HG03159 (cell line): ENCODE measurements around the gene OLIG3.

ENCODE experiments used
- ATAC-seq: cut with Tn5 transposase; IDR thresholded peaks from one replicate; pipeline ENCODE4 v1.9.1; 2021; ENCODE audit warnings: mild to moderate bottlenecking, moderate library complexity; ENCODE audit not compliant: unreplicated experiment

The OLIG3 gene

DNA sequence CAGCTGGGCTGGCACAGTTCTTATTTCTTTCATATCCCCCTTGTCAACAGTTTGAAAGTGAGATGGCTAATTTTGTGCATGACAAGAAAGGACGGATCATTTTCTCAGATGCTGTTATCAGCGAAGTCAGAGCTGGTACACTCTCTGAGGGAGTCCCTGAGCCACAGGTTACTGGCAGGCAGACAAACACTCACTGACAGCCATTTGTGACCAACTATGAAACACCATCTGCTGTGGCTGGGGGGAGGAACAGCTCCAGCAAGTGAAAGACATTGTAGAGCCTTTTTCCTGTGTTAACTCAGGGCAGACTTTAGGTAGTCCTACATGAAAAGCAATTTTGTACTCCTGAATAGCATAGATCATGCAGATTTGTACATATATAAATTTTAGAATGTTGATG, 22.2 kb downstream of the OLIG3 start:
- ATAC-seq: no peak

DNA sequence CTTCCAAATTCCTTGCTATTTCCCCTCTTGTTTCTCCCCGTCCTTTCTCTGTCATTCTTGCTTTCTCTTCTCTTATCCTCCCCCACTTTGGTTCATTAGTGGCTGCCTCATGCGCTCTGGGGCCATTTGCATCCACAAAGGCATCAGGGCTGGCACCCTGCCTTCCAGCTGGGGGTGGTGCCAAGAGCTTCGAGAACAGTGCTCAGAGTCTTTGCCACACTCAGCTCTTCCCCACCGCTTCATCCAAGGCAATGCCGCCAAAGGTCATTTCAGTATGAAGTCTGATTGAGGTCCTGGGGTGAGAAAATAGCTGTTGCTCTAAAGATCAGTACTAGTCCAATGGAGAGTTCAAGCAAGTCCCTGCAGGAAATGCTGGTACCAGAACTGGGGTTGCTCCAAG, 22.7 kb downstream of the OLIG3 start:
- no peak for ATAC-seq

DNA sequence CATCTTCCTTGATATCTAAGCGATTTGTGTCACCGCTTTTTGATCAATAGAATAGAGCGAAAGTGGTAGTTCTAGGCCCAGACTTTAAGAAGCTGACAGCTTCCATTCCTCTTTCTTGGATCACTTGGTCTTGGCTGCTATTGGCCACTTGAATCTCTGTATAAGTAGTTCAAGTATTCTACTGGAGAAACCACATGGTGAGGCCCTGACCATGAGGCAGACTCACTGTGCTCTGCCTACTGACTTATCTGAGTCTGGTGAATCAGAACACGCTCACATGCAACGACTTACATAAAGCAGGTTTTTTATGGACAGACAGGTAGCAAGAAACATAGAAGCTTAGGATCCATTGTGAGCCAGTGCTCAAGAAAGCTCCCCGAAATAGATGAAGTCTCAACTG, 27.0 kb downstream of the OLIG3 start:
- no peak for ATAC-seq

DNA sequence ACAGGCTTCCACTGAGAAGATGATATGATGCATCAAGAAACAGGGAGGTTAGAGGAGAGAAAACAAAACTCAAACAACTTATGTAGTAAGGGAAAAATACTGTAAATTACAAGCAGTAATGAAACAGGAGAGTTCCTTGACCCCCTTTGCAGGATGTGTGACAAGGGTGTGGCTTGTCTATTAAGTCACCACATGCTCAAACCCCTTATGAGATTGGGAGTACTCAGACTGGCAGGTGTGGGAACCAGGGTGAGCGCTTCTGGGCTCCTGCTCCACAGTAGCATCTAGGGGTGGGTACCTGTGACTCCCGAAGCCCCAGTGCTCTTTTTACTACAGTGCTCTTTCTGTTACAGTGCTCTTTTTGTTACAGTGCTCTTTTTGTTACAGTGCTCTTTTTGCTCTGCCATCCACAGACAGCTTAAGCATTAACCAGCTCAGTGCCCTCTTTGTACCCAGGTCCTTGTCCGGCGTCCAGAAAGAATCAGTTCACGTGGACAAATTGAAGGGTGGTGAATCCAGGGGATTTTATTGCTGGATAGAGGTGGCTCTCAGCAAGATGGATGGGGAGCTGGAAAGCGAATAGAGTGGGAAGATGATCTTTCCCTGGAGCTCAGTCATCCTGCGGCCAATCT, 28.7 kb downstream of the OLIG3 start:
- ATAC-seq: no peak

DNA sequence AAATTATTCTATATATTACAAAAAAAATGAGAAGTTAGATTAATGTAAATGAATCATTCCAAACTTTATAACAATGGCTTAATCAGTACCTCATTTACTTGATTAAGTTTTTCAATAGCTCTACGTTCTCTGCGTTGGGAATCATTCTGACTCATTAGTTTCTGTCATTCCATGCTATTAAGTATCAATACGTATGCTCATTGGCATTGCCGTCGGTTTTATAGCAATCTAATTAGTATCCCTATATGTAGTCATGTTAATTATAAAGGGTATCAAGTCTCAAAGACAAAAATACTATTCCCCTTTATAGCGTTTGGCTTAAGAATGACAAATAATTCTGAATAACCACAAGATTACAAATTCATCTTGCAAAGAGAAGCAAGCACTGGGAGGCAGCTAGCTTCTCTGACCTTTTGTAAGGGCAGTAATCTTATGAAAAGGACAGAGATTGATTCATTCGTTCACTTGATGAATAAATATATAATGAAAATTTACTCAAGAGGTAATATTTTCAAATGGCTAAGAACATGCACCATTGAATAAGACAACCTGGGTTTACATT, 41.8 kb downstream of the OLIG3 start:
- no peak for ATAC-seq

DNA sequence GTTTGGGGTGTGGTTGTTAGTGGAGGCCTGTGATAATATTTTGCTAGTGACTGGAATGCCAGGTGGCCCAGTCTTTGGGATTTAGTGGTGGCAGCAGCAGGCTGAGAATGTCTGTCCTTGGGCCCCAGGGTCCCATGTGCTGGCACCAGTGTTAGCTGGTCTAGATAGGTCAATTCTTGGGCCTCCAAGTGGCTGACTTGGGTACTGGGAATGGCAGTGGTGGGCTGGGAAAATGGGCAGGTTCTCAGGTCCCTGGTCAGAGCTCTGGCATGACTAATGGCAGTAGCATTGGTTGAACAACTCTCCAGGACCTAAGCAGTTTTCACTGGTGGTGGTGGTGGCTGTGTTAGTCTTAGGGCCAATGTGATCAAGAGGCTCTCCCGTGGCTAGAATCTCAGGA, 50.3 kb downstream of the OLIG3 start:
- no peak for ATAC-seq
